Measurements from ENCODE around the gene KRTAP10-10.

DNA sequence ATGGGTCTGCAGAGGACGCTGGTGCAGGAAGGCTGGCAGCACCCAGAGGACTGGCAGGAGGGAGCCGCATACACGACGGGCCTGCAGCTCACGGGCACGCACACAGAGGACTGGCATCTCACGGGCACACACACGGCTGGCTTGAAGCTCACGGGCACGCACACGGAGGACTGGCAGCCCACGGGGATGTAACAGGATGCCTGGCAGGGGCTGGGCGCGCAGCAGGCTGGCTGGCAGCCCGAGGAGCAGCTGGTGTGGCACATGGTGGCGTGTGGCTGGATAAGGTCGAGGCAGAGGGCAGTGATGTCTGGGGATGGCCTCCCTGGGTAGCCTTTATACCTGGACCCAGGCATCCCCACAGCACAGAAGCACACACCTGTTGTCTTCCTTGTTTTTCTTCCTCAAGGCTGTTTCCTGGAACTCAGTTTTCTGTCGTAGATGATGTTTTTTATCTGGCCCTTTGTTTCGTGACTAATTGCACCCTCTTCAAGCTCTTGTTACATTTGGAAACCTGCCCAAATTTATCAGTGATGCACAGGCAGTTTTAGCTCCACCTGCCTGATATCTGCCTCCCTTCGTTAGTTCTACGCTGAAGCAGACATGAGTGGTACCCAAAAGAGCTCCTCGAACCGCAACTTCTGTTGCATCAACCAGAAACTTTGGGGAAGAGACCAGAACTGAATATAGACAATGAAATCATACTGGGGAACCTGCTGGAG lies 44.9 kb downstream of the KRTAP10-10 start, which contains the start of gene KRTAP12-1:
- TF ChIP-seq, protein P1, sequence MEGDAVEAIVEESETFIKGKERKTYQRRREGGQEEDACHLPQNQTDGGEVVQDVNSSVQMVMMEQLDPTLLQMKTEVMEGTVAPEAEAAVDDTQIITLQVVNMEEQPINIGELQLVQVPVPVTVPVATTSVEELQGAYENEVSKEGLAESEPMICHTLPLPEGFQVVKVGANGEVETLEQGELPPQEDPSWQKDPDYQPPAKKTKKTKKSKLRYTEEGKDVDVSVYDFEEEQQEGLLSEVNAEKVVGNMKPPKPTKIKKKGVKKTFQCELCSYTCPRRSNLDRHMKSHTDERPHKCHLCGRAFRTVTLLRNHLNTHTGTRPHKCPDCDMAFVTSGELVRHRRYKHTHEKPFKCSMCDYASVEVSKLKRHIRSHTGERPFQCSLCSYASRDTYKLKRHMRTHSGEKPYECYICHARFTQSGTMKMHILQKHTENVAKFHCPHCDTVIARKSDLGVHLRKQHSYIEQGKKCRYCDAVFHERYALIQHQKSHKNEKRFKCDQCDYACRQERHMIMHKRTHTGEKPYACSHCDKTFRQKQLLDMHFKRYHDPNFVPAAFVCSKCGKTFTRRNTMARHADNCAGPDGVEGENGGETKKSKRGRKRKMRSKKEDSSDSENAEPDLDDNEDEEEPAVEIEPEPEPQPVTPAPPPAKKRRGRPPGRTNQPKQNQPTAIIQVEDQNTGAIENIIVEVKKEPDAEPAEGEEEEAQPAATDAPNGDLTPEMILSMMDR (IDR thresholded peaks at IDR 0.05) = no peak
- no peak for TF ChIP-seq EZH2 (IDR thresholded peaks at IDR 0.05; ENCODE audit: borderline replicate concordance, insufficient read depth, low read depth, low read length, poor library complexity, severe bottlenecking)

Data from B cell (primary cell).